BE2C (cell line): ENCODE data around the gene GADD45B.

Experiments used
- DNase-seq: peaks from one replicate; pipeline ENCODE4 v3.0.0-alpha.2; 2020
- H3K27me3 ChIP-seq: fragments of 250-450 bp; sonication (Bioruptor Pico); 2 replicates; pipeline ENCODE4 v1.5.1; 2020; ENCODE audit warnings: mild to moderate bottlenecking
- H3K36me3 ChIP-seq: fragments of 250-450 bp; sonication (Bioruptor Pico); 2 replicates; pipeline ENCODE4 v1.5.1; 2020; ENCODE audit warnings: mild to moderate bottlenecking
- H3K4me1 ChIP-seq: fragments of 250-450 bp; sonication (Bioruptor Pico); 2 replicates; pipeline ENCODE4 v1.5.1; 2020
- H3K4me3 ChIP-seq: 2 replicates; pipeline ENCODE4 v1.5.1; 2011; ENCODE audit warnings: low read depth, low read length
- H3K9me3 ChIP-seq: fragments of 250-450 bp; sonication (Bioruptor Pico); 2 replicates; pipeline ENCODE4 v1.5.1; 2020
- CTCF ChIP-seq: IDR thresholded peaks from 2 replicates; pipeline ENCODE4 v1.5.1; 2012; ENCODE audit warnings: mild to moderate bottlenecking, low read depth, low read length

Gene GADD45B

GRCh38 chr19:2494447-2495129 is 18.7 kb downstream of the GADD45B start:
- H3K27me3 ChIP-seq, result peaks cover 13% of the 10 kb centered on the region
- peak; percentile 57 for DNase-seq
- TF ChIP-seq CTCF, result no peak
- H3K4me3 ChIP-seq, result peak overlapping the region; percentile 57
- H3K9me3 ChIP-seq, result no peaks in the 10 kb centered on the region
- no peaks in the 10 kb centered on the region for H3K36me3 ChIP-seq
- H3K4me1 ChIP-seq, result no peaks in the 10 kb centered on the region

- no peaks in the 10 kb centered on the region for H3K4me1 ChIP-seq
These were observed 19.3 kb downstream of the GADD45B start for GRCh38 chr19:2495130-2495641.

GRCh38 chr19:2495651-2496316 is 19.9 kb downstream of the GADD45B start:
- no peaks in the 10 kb centered on the region for H3K9me3 ChIP-seq
- H3K4me3 ChIP-seq, result no peak overlapping the region
- TF ChIP-seq CTCF, result no peak
- no peaks in the 10 kb centered on the region for H3K36me3 ChIP-seq
- H3K27me3 ChIP-seq, result peaks cover 10% of the 10 kb centered on the region; the same call in 1 of the 2 replicates
- no peaks in the 10 kb centered on the region for H3K4me1 ChIP-seq
- no peak for DNase-seq

More at GRCh38 chr19:2495130-2495641, 19.3 kb downstream of the GADD45B start:
- no peak for DNase-seq
- Histone ChIP-seq H3K4me3 (peak overlapping the region; percentile 57), H3K36me3 (no peaks in the 10 kb centered on the region), H3K27me3 (peaks cover 10% of the 10 kb centered on the region; the same call in 1 of the 2 replicates), H3K9me3 (no peaks in the 10 kb centered on the region)
- TF ChIP-seq CTCF, result no peak

GRCh38 chr19:2497186-2497585 is 21.3 kb downstream of the GADD45B start:
- Histone ChIP-seq H3K27me3 (peaks cover 10% of the 10 kb centered on the region; the same call in 1 of the 2 replicates), H3K9me3 (no peaks in the 10 kb centered on the region), H3K36me3 (no peaks in the 10 kb centered on the region), H3K4me3 (no peak overlapping the region), H3K4me1 (no peaks in the 10 kb centered on the region)
- TF ChIP-seq CTCF, result no peak
- DNase-seq, result no peak

- no peaks in the 10 kb centered on the region for H3K4me1 ChIP-seq
- no peak for DNase-seq
- TF ChIP-seq CTCF, result no peak
These were observed 24.2 kb downstream of the GADD45B start for GRCh38 chr19:2500156-2500555.

GRCh38 chr19:2500841-2501261 is 24.9 kb downstream of the GADD45B start:
- no peak for TF ChIP-seq CTCF
- Histone ChIP-seq H3K9me3 (no peaks in the 10 kb centered on the region), H3K36me3 (no peaks in the 10 kb centered on the region), H3K4me3 (no peak overlapping the region), H3K4me1 (no peaks in the 10 kb centered on the region), H3K27me3 (no peaks in the 10 kb centered on the region)
- no peak for DNase-seq

More at GRCh38 chr19:2500156-2500555, 24.2 kb downstream of the GADD45B start:
- Histone ChIP-seq H3K4me3 (no peak overlapping the region), H3K36me3 (no peaks in the 10 kb centered on the region), H3K9me3 (no peaks in the 10 kb centered on the region), H3K27me3 (peaks cover 1% of the 10 kb centered on the region; the same call in 1 of the 2 replicates)
